ENCODE measurements around the gene FBXO17.
"Not testable (repeated sequence)": the region's sequence is repeated elsewhere in the genome, so short reads cannot be mapped to it uniquely, and the experiment has no call there.

Gene FBXO17

DNA sequence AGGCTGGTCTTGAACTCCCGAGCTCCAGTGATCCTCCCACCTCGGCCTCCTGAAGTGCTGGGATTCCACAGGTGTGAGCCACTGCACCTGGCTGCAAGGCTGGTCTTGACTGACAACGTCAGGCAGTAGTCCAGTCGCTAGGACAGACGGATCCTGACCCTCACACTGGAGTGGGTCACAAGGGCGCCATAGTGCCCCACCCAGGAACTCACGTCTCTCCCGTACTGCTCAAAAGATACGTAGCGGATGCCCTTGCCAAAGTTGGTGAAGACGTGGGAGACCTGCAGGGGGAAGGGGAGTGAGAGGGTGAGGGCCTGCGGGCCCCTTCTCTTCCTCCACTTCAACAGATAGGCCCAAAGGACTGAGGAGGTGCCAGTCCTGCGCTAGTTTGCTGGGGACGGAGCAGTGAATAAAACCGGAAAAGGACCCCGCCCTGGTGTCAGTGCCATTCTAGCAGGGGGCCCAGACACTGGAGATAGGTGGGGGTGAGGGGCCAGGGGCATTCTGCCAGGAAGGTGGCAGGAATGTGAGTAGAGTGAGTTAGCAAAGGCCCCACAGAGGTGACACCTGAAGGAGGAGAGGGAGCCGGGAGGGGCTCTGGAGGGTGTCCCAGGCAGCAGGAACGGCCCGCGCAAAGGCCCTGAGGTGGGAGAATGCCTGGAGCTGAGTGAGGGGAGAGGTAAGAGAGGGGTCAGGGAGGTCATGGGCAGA, 32.9 kb downstream of the FBXO17 start:
- no peak for DNase-seq

DNA sequence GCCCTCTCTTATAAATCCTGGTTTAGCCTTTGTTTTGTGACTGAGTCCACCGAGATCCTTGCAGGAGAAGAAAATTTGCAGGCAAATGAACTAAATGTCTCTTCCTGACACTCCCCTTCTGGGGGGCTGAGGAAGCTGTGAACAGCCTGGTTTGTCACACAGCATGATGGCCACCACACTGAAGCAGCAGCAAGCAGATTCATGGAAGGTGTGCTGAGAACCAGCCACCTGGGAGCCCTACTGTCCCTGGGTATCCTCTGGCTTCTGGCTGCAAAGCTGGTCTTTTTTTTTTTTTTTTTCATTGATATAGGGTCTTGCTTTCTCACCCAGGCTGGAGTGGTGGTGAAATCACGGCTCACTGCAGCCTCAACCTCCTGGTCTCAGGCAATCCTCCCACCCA, 33.6 kb downstream of the FBXO17 start:
- no peak for DNase-seq

DNA sequence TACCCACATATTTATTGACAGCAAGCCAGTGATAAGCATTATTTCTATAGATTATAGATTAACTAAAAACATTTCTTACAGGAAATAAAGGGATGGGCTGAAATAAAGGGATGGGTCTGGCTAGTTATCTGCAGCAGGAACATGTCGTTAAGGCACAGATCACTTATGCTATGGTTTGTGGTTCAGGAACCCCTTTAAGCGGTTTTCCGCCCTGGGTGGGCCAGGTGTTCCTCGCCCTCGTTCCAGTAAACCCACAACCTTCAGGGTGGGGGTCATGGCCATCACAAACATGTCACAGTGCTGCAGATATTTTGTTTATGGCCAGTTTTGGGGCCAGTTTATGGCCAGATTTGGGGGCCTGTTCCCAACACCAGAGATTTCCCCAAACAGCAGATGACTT, 34.1 kb downstream of the FBXO17 start:
- not testable (repeated sequence) for DNase-seq

DNA sequence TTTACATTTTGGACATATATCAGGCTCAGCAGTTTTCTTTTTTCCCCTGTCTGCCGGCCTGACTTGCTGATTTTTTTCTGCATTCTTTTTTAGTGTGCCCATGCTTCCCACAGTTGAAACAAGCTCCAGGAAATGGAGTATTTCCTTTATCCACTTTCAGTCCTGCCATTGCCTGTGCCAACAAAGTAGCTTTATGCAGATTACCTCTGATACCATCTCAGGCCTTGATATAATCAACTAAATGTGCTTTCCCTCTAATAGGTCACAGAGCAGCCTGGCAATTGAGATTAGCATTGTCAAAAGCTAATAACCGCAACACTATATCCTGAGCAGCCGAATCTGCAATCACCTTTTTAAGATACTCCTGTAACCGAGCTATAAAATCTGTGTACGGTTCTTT, 35.6 kb downstream of the FBXO17 start:
- no peak for DNase-seq

DNA sequence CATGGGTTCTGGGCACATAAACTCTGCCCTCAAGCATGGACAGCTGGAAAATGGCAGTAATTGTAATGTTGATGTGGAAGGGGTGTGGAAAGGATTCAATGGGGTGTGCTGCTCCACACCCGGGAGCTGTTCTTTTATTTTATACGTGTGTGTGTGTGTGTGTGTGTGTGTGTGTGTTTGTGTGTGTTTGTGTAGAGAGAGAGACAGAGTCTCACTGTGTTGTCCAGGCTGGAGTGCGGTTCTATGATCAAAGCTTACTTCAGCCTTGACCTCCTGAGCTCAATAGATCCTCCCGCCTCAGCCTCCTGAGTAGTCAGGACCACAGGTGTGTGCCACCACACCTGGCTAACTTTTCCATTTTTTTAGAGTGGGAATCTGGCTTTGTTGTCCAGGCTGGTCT, 42.0 kb downstream of the FBXO17 start:
- no peak for DNase-seq

GRCh38 chr19:38932425-38933179, 42.9 kb downstream of the FBXO17 start:
- DNase-seq, result peak; percentile 47

DNA sequence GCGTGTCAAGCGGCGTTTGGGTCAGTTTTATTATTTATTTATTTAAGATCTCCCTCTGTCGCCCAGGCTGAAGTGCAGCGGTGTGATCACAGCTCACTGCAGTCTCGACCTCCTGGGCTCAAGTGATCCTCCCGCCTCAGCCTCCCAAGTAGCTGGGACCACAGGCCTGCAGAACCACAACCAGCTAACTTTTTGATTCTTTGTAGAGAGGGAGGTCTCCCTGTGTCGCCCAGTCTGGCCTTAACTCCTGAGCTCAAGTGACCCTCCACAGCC, 44.1 kb downstream of the FBXO17 start:
- no peak for DNase-seq

DNA sequence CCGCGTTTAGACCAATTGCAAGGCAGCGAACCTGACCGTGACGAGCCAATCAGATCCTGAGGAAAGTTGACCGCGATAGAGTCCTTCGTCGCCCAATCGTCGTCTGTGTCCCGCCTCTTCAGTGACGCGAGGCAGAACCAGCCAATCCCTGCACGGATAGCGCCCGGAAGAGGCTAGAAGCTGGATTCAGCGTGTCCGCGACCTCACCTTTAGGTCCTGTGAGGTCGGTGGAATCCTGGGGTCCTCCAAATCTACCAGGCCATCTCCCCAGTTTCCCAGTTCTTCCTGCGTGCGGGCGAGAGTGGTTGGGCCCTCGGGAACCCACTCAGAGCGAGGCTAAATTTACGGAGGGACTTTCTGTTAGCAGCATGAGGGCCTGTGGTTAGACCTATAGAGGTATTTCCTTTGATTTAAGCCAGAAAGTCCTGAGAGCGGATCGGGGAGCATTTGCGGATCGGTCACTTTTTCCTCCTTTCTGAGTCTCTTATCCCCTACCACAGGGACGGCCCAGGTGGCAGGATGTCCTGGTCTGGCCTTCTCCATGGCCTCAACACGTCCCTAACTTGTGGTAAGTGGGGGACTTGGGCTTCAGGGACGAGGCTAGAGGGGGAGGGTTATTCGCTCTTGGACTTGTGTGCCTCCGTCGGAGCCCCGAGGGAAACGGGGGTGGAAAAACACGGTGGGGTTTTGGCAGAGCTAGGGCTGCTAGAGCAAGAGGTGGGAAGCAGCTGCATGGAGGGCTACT, 44.6 kb downstream of the FBXO17 start, which contains the start of gene MRPS12:
MRPS12 (plus strand) TSS at position 169 of the 745 bp plus-strand sequence; CDS start at position 520, 351 bp downstream.
- DNase-seq, result peak; percentile 99

GRCh38 chr19:38929929-38930775, 45.4 kb downstream of the FBXO17 start, which contains the start of gene SARS2:
SARS2 (minus strand) TSS chr19:38930763; CDS start chr19:38930736, 27 bp downstream.
- DNase-seq, result peak; percentile 90

GRCh38 chr19:38928391-38929001, 47.0 kb downstream of the FBXO17 start:
- peak; percentile 30 for DNase-seq

- DNase-seq, result peak; percentile 56
Observed at GRCh38 chr19:38924388-38924787, 51.2 kb downstream of the FBXO17 start.

DNA sequence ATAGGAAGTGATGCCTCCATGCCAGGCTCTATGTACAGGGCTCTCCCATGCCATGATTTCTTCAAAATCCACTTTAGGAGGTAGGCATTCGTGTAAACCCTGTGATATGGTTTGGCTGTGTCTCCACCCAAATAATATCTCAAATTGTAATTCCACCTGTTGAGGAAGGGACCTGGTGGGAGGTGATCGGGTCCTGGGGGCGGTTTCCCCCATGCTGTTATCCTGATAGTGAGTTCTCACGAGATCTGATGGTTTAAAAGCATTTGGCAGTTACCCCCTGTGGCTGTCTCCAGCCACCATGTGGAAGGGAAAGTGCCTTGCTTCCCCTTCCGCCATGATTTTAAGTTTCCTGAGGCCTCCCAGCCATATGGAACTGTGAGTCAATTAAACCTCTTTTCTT, 53.1 kb downstream of the FBXO17 start:
- DNase-seq, result no peak

DNA sequence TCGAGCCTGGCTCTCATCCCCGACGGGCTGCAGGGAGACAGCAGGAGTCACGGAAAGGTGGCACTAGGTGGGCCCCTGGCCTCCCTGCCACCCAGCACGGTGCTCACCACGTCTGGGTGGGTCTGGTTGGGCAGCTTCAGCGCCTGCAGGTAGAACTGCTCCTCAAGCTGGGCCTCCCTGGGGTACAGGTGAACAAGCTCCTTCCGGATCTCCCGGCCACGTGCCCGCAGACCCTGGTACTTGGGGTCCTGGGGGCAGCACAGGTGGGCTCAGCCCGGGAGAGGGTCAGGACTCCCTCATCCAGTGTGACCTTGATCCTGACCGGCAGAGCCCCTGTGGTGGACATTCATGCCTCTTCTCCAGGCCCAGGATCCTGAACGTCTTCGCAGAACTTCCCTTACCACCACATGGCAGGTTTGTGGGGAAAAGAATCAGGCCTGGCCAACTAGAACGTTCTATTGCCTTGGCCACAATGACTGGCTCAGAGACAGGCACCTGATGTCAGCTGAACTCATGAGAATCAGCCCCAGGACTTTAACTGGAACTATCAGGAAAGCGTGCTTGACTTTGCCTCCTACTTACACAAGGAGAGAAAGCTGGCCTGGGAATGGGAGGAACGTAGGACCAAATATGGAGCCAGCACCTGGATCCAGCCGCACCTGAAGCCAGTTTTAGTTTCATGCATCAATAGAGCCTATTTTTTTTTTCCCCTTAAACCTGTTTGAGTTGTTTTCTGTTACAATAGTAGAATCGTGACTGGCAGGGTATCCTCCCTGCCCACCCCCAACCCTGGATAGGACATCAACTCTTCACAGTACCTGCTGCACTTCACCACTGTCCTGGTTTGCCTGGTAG, 53.9 kb downstream of the FBXO17 start:
- DNase-seq, result no peak

DNA sequence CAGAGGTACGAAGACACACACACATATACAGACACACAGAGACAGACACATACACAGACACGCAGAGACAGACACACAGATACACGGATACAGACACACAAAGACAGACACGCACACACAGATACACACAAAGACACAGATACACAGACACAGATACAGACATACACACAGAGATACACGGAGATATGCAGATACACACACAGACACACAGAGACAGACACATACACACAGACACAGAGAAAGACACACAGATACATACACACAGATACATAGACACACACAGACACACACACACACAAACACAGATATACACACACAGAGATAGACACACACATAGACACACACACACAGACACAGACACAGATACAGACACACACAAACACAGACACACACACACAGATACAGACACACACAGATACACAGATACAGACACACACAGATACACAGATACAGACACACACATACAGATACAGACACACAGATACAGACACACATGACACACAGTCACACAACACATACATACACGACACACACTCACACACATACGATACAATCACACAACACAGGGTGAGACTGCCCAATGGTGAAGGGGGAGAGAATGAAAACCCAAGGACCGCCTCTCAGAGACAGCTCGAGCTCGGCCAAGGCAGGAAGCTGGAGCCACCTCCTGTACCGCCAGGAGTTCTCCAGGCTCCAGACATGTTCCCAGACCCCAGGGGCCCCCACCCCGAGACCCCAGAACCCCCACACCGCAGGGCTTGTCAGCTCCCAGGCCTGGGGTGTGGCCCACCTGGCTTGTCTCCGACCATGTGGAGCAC, 54.7 kb downstream of the FBXO17 start:
- DNase-seq, result no peak

- DNase-seq, result no peak
Observed at GRCh38 chr19:38919837-38920601, 55.5 kb downstream of the FBXO17 start.

GRCh38 chr19:38918526-38918925, 57.0 kb downstream of the FBXO17 start:
- DNase-seq, result no peak

DNA sequence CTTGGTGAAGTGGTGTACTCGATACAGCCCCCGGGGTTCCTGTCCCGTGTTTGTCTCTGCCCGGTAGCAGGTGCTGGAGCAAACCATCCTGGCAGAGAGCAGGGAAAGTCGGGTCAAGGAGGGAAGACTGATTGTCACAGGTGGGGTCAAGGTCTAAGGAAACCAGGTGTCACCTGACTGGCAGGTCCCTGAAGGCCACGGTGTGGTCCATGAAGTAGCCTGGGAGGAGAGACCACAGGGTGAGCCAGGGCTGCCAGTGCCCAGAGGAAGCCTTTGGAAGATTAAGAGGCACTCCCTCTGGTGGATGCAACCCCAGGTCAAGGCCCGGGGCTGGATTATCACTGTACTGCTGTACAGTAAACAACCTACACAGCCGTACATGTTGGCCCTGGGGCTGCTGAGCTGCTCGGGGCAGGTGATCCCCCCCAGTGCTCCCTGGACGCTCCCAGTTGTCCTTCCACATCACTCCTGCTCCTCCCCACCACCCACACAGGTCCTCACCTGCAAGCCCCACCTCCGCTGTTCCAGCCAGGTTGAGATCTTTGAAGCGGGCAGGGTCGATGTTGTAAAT, 57.5 kb downstream of the FBXO17 start:
- DNase-seq, result no peak

- DNase-seq, result no peak
Observed at GRCh38 chr19:38917516-38917915, 58.0 kb downstream of the FBXO17 start.

Measured in CD4-positive, alpha-beta T cell treated with Interleukin-4 for 4 hours (primary cell).